ENCODE results near the gene RAD51B.

DNA sequence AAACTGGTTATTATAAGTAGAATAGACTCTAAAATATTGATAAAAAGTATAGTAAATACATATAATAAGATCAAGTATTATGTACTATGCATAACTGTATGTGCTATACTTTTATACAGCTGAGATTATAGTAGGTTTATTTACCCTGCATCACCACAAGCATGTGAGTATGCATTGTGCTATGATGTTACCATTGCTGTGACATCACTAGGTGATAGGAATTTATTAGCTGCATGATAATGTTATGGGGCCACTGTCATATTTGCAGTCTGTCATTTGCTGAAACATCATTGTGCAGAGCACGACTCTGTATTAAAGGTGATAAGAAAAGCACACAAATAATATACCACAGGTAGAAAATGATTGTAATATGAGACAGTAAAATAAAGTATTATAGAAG lies 587.7 kb downstream of the RAD51B start:
- TF ChIP-seq EZH2 (IDR thresholded peaks at IDR 0.05; ENCODE audit: low read length, unreplicated experiment), result no peak
- TF ChIP-seq, protein P1, sequence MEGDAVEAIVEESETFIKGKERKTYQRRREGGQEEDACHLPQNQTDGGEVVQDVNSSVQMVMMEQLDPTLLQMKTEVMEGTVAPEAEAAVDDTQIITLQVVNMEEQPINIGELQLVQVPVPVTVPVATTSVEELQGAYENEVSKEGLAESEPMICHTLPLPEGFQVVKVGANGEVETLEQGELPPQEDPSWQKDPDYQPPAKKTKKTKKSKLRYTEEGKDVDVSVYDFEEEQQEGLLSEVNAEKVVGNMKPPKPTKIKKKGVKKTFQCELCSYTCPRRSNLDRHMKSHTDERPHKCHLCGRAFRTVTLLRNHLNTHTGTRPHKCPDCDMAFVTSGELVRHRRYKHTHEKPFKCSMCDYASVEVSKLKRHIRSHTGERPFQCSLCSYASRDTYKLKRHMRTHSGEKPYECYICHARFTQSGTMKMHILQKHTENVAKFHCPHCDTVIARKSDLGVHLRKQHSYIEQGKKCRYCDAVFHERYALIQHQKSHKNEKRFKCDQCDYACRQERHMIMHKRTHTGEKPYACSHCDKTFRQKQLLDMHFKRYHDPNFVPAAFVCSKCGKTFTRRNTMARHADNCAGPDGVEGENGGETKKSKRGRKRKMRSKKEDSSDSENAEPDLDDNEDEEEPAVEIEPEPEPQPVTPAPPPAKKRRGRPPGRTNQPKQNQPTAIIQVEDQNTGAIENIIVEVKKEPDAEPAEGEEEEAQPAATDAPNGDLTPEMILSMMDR (conservative IDR thresholded peaks at IDR 0.05; ENCODE audit: low read depth, low read length), result no peak
- no peak for TF ChIP-seq EZH2phosphoT487 (IDR thresholded peaks at IDR 0.05; ENCODE audit: borderline replicate concordance, low read length)

Measured in PC-3 (cell line).